Activated CD4-positive, alpha-beta T cell treated with anti-CD3 and anti-CD28 coated beads, Interleukin-2, amount 10 ng/mL, durations not matched to agents 7 days and 5 days (primary cell): ENCODE results near the gene RPL23. TPM values are rescaled to one million over a fixed set of nuclear protein-coding genes. Genes with fewer than 3 reads are reported as not detected.

Experiments
- CTCF ChIA-PET: fragments of 350-600 bp; sonication (Branson Sonifier 250); formaldehyde crosslinking; loops from one replicate; lab custom pipeline; 2021; ENCODE audit warnings: antibody characterized with exemption; lab: Charles Lee
- POLR2A ChIA-PET: fragments of 350-600 bp; sonication (Branson Sonifier 250); formaldehyde crosslinking; loops from one replicate; lab custom pipeline; 2021; ENCODE audit warnings: antibody characterized with exemption; lab: Charles Lee
- DNase-seq: peaks from one replicate; pipeline ENCODE4 v3.0.0-alpha.2; 2020
- H3K27ac Mint-ChIP-seq: one replicate; pipeline ENCODE4 v1.8.0; 2021; ENCODE audit warnings: mild to moderate bottlenecking, moderate library complexity, mixed read lengths
- H3K27me3 Mint-ChIP-seq: one replicate; pipeline ENCODE4 v1.8.0; 2021; ENCODE audit warnings: mixed read lengths
- H3K36me3 Mint-ChIP-seq: one replicate; pipeline ENCODE4 v1.8.0; 2021; ENCODE audit warnings: low read depth, mixed read lengths
- H3K4me1 Mint-ChIP-seq: one replicate; pipeline ENCODE4 v1.8.0; 2021; ENCODE audit warnings: mixed read lengths
- H3K4me3 Mint-ChIP-seq: one replicate; pipeline ENCODE4 v1.8.0; 2021; ENCODE audit warnings: mild to moderate bottlenecking, moderate library complexity, mixed read lengths
- H3K9me3 Mint-ChIP-seq: one replicate; pipeline ENCODE4 v1.8.0; 2021; ENCODE audit warnings: mixed read lengths
- microRNA-seq: library from miRNA; unstranded; fragments of <30 nt; microRNA quantifications from one replicate; pipeline ENCODE4 v1.2.0, GENCODE V29; 2021; ENCODE audit warnings: borderline microRNAs expressed, borderline replicate concordance
- total RNA-seq, 2 experiments: library from RNA; stranded (reverse); gene quantifications; one replicate each; pipeline ENCODE4 v1.2.3, GENCODE V29; 2021

Gene RPL23
- total RNA-seq, 2 experiments from 2014 or later: 1,147 to 1,160 TPM

- H3K4me3 Mint-ChIP-seq: peak within 1 kb of the TSS; percentile 87
- peaks cover 36% of the 10 kb centered on the region for H3K4me1 Mint-ChIP-seq
- CTCF ChIA-PET: interaction anchor here (1.2 kb wide), 1 partner anchor 21 kb away, joined by 3 read pairs; no protein-coding TSS in a partner anchor
- H3K9me3 Mint-ChIP-seq: no peaks in the 10 kb centered on the region
- H3K27ac Mint-ChIP-seq: peak within 1 kb of the TSS; percentile 91
- peak; percentile 92 for DNase-seq
- H3K27me3 Mint-ChIP-seq: no peaks in the 10 kb centered on the region
- POLR2A ChIA-PET: no interaction called here
- peaks cover 49% of the 10 kb centered on the region for H3K36me3 Mint-ChIP-seq
These were observed 53.9 kb downstream of the RPL23 start, which contains the start of gene PIP4K2B for GRCh38 chr17:38799501-38800236. Gene PIP4K2B (minus strand): TSS chr17:38799556. CDS start chr17:38799424, 132 bp downstream.

GRCh38 chr17:38798614-38799500 lies 54.7 kb downstream of the RPL23 start:
- Mint-ChIP-seq H3K36me3 (peaks cover 49% of the 10 kb centered on the region), H3K27me3 (no peaks in the 10 kb centered on the region), H3K27ac (peak overlapping the region; percentile 91), H3K9me3 (no peaks in the 10 kb centered on the region), H3K4me1 (peaks cover 37% of the 10 kb centered on the region), H3K4me3 (peak overlapping the region; percentile 87)
- CTCF ChIA-PET: interaction anchor here (0.9 to 1.6 kb wide), 3 partner anchors 8 to 33 kb away, joined by 3 to 4 read pairs (median 3); no protein-coding TSS in a partner anchor
- peak; percentile 69 for DNase-seq
- POLR2A ChIA-PET: no interaction called here

Small RNA genes within 50 kb of the gene (microRNA-seq; reads per million reads assigned to microRNA genes)
- 0.63 reads per million for gene MIR4727

Other genes with a start within 250 kb of the RPL23 start
- gene SRCIN1, start 247.8 kb downstream of the RPL23 start, total RNA-seq: under 1 TPM in 1 of 2 experiments, not detected in 1; 0.06 TPM
- 1 to 10 TPM; 7.5 to 7.8 TPM for gene EPOP, start 178.8 kb downstream of the RPL23 start, total RNA-seq
- 100 to 1,000 TPM; 251 to 264 TPM for gene MLLT6, start 148.4 kb downstream of the RPL23 start, total RNA-seq
- gene CISD3, start 123.4 kb downstream of the RPL23 start, total RNA-seq: 10 to 100 TPM; 45.7 to 46.3 TPM
- under 1 TPM; 0.22 to 0.23 TPM for gene PCGF2, start 105.4 kb downstream of the RPL23 start, total RNA-seq
- 100 to 1,000 TPM; 262 to 294 TPM for gene PSMB3, start 101.0 kb downstream of the RPL23 start, total RNA-seq
- gene PIP4K2B, start 54.2 kb downstream of the RPL23 start, total RNA-seq: 10 to 100 TPM; 49.4 to 52.6 TPM
- 10 to 100 TPM; 27.2 to 30.5 TPM for gene CWC25, start 28.4 kb downstream of the RPL23 start, total RNA-seq
- gene LASP1, start 16.3 kb upstream of the RPL23 start, total RNA-seq: 100 to 1,000 TPM; 189 to 200 TPM
- not detected for gene FBXO47, start 113.7 kb upstream of the RPL23 start, total RNA-seq